Body of pancreas (tissue), 4 donors: ENCODE data around the gene AQP1.

Experiments used
- CTCF ChIP-seq, 7 experiments: fragments of 450-650 bp in 4 of 7; fragments of 200-600 bp in 3 of 7; sonication (generic) in 3 of 7; IDR thresholded peaks; one replicate each; pipeline ENCODE4 v1.5.1; 2016 to 2019; ENCODE audit warnings: antibody characterized with exemption in 7 of 7
- POLR2A ChIP-seq, 3 donors: fragments of 450-650 bp; IDR thresholded peaks; one replicate each; pipeline ENCODE4 v1.6.1; 2016; ENCODE audit warnings: antibody characterized with exemption in 3 of 3, mild to moderate bottlenecking in 2 of 3

- TF ChIP-seq CTCF (IDR thresholded peaks at IDR 0.05) (no peak), POLR2A (IDR thresholded peaks at IDR 0.05) (no peak)
Measured at GRCh38 chr7:30902466-30902865, 9.2 kb upstream of the AQP1 start.
